ENCODE measurements around the gene DMRT1. TPM values are rescaled to one million over a fixed set of nuclear protein-coding genes. Genes with fewer than 3 reads are reported as not detected.

Gene DMRT1
- total RNA-seq, result not detected in 2 replicates

GRCh38 chr9:841371-842209, at the start of gene DMRT1:
Gene DMRT1 (plus strand): TSS chr9:841697. CDS start chr9:841839, 142 bp downstream.

GRCh38 chr9:976258-976942, 134.9 kb downstream of the DMRT1 start, which contains the start of gene DMRT3:
Gene DMRT3 (plus strand): TSS chr9:976655. CDS start chr9:977002, 347 bp downstream.

Other genes with a start within 250 kb of the DMRT1 start
- gene DMRT3, start 135.0 kb downstream of the DMRT1 start, total RNA-seq, result not detected in 2 replicates
- under 0.01 TPM in 1 of 2 replicates, not detected in the other for gene DMRT2, start 208.7 kb downstream of the DMRT1 start, total RNA-seq